Left renal pelvis (tissue), 4 donors: ENCODE results near the gene AMELX. TPM values are rescaled to one million over a fixed set of nuclear protein-coding genes. Genes with fewer than 3 reads are reported as not detected.

Experiments used
- DNase-seq, 4 donors: peaks; one replicate each; pipeline ENCODE4 v3.0.0-alpha.2; 2013; ENCODE audit warnings: low read depth in 4 of 4, low spot score in 3 of 4
- polyA plus RNA-seq, 4 donors: library from polyadenylated mRNA; unstranded; fragments of 120-200 nt; gene quantifications; one replicate each; pipeline ENCODE4 v1.2.1, GENCODE V29; 2013; ENCODE audit not compliant: insufficient read length in 4 of 4

The AMELX gene
- polyA plus RNA-seq, 4 donors, result not detected

DNA sequence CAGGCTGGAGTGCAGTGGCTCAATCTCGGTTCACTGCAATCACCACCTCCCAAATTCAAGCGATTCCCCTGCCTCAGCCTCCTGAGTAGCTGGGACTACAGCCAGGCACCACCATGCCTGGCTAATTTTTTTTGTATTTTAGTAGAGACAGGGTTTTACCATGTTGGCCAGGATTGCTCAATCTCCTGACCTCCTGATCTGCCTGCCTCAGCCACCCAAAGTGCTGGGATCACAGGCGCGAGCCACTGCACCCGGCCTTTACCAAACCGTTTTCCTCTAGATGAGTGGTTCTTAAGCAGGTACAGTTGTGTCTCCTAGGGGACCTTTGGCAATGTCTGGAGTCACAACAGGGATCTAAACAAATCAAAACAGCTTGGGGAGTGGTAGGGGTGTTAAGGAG lies 11.6 kb downstream of the AMELX start:
- no peak for DNase-seq

DNA sequence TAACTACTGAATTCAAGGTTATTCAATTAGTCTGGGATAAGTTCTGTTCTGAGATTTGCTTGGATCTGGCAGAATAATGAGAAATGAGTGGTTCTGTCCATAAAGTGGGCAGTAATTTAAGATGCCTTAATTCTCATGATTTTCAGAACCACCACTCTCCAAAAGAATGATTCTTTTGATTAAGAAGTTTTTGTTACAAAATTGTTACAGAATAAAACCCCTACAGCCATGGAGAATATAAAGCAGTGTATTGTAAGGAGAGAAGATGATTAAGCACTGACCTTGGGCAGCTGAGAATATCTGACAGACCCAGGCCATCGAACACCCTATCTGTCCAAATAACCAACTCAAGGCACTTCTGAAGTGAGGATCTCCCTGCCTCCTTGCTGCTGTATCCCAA lies 12.4 kb downstream of the AMELX start:
- no peak for DNase-seq

DNA sequence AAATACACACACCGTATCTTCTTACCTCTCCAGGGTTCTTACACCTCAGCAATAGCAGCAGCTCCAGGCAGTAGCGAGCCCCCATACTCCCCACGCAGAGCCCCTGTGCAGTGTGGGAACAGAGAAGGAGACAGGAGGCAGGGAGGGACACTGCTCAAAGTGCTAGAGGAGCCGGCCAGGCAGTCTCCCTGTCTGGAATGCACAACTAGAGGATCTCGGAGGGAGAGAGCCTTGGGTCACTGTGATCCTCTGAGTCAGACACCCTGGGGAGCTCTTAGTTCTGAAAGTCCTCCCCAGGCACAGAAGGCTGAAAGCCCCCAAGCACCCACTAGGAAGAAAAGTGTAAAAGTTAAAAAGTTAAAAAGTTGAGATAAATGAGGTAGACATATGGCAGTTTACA lies 16.0 kb downstream of the AMELX start:
- DNase-seq, result no peak

DNA sequence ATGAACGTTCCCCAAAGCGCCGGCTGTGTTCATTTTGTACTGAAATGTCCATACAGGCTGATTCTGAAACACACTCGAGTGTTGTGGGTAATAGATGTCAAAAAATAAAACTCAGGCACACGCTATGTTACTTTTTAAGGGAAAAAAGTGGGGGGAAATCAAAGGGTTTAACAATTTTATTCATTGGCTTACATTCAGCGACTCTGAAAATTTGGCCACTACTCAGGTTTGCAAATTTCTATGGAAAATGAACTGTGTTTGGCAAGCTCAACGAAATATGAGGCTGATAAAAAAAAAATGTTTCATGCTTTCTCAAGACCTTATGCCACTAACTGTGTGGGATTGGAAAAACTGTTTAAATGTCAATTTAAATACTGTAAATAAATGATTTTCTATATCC lies 18.5 kb downstream of the AMELX start:
- DNase-seq, result no peak

DNA sequence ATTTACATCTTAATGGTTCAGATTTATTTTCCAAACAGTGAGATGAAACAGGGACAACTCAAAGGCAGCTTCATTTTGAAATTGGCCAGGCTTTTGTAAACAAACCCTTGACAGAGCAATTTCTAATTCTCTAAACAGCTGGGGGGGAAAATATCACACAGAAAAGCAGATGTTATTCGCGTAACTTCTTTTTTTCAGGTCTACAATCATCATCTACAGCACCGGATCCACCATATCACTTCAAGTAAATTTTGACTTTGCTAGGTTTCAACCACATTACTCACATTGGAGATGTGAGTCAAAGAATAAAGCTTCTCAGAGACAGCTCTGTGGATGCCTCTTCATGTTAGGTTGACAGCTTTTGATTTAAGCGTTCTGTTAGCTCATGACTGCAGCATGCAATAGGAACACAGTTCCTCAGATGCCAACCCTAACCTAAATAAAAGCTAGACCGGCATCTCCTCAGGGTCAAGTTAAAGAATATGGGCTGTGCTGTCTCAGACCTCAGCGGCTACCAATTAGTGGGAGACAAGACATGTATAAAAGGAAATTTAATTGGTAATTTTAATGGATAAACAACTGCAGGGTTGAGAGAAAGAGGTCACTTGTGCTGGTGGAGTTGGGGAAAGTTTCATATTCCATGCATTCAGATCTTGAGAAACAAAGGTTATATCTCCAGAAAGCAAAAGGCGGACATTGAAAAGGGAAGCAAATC lies 26.8 kb downstream of the AMELX start:
- no peak for DNase-seq

DNA sequence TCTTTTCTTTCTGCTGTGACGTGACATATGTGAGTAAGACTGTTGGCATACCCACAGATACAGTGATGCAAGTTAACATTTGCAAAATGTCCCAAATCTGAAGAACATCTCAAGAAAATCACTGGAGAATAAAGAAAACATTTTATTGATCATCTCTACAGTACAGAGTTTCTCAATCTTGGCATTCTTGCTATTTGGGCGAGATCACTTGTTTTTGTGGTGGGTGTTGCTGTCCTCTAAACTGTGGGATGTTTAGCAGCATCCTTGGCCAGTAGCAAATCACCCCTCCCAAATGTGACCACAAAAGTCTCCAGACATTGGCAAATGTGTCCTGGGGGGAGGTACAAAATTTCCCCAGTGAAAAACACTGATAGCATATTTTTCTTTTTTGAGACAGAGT lies 28.8 kb downstream of the AMELX start:
- DNase-seq, result no peak

DNA sequence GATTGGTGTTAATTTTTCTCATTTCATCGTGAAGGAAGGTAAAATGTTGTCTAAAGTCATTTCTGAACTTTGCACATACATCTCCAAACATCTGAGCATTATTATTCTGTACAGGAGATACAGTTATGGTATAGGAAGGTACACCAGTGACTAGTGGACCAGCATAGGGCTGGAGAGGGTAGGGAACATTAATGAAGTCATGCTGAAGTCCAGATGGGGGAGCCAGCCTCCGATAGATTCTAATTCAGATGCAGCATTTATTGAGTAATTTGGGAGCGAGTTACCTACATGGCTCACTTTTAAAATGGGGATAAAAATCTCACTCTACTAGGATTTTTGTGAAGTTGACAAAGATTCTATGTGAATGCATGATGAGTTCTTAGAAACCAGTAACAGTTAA lies 34.9 kb downstream of the AMELX start:
- no peak for DNase-seq

DNA sequence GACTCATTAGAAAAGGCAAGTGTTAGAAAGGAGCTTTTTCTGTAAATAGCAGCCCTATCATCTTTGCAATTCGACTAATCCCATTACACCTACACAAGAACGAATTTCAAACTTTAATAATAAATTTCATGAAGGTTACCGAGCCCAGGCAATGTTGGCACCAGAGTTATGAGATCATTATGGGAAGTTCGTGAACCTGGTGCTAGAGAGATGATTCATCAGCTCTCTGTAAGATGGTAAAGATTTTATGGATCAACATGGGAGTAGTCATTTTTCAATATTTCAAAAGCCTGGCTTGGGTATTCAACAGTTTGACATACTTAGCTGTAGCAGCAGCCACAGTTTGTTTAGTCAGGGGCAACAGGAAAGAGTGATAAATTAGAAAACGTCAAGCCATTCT lies 35.8 kb downstream of the AMELX start:
- no peak for DNase-seq

DNA sequence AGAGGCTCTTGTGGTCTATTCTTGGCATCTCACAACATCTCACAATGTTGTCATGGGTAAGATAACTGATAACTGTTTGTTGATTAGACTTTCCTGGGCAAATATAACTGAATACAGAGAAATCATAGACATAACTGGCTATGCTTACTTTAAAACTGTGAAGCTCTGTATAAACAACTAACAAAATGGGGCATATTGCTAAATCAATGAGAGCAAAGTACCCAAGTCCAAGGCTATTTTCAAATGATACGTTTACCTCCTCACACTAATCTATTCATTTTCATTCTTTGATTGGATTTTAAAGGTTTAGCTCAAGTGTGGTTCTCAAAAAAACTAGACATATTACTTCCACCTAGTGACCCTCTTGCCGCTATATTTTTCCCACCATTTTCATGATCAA lies 38.6 kb downstream of the AMELX start:
- DNase-seq, result no peak

DNA sequence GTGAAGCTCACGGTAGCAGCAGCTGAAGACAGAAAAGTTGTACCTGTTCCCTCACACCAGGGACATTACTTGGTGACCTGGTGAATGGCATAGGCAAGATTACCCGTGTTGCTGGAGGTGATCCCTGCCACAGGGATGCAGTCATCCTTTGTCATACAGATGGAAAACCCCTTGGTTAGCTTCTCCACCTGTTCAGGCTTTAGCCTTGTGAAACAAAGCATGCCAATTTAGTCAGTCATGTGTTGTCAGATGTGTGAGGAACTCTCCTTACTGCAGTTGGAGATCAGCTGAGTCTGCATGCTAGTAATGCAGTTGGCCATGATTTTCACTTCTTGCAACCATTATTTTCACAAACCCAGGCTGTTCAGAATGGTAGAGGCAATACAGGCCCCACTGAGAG lies 41.0 kb downstream of the AMELX start:
- DNase-seq, result no peak

DNA sequence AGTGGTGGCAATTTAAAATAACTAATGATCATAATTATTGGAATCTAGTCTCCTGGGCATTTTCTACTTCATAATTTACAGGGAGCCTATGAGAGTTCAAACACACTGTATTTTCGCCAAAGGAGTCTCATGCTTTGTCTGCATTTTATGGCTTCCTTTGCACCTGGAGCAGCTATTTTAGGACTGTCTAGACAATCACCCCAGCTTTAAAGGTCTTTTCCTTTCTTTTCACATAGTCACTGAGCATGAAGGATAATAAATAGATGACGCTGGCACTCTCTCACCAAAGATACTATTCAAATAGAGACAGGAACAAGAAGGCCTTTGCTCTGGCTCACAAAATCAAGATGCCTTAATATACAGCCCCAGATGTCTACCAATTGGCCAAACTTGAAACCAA lies 43.0 kb downstream of the AMELX start:
- no peak for DNase-seq

DNA sequence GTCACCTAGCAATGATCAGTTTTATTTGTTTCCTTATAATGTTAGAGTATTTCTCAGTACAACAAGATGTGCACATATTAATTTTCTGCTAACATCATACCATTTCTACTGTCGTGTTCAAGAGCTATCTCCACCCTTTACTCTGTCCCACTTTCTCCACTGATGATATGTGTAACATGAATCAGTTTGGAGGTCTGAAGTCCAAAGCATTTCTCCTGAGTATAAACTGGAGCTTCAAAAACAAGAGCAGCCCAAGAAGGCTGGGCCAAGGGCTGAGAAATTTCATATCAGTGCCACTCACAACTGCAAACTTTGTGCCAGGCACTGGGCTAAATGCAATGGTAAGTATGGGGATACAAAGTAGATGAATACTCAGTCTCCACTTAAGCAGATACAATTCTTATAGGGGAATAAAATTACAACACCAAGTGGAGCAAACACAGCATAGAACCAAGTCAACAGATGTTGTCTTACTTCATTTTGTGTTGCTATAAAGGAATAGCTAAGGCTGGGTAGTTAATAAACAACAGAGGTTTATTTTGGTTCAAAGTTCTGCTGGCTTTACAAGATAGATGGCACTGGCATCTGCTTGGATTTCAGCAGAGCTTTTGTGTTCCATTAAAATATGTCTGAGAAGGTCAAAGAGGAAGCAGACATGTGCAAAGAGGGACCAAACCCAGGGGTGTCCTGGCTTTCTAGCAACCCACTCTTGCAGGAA lies 44.2 kb downstream of the AMELX start:
- DNase-seq, result no peak

DNA sequence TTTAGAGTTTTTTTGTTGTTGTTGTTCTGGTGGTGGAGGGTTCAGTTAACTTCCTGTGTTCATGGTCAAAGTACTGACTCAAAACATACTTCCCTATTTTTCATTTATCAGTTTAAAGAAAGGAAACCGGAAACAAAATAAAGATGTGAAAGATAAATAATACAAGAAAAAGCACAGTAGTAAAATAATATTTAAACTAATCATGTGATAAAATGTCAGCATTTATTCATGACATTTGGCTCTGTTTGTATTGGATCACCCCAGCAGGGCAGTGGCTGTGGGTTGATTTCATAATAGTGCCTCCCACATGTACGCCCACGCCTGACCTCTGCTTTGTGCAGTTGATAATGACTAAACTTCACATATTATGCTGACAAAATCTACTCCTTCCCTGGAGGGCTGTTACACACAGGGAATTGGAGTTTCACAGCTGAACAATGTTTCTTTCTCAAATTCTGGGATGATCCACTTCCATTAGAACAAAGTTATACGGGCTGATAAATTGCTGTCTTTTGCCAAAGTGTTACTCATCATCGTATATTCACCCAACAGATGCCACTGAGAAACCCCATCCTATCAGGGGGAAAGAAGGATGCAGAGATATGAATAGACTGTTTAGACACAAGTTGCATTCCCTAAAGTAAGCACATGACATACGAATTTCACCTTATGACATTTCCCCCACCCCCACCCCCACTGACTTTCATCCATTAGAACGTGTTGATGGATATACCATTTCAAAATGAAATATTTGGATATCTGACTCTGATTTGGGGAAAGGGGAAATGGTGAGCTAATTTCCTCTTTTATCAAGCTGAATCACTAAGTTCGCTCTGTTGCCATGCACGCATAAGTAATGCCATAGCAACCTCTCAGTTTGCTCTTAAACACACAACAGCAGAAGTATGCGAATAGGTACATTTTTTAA lies 48.3 kb downstream of the AMELX start:
- DNase-seq, result peak in 2 of 4 donors; percentile 22 to 31

DNA sequence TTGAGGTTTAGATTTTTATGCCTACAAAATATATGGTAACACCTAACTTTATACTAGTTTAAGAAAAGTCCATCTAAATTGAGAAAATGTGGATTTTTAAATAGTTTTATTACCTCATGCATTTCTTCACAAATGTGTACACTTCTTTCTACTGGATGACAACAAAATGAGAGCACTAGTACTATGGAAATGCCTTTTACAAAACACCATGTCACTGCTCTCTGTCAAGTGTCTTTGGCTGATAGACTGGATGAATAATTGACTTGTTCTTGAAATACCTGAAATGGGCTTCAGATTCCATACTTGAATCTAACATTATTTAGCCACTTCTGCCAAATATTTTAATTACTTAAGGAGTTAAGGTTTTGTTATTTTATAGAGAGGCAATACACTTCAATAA lies 49.5 kb downstream of the AMELX start:
- no peak for DNase-seq

DNA sequence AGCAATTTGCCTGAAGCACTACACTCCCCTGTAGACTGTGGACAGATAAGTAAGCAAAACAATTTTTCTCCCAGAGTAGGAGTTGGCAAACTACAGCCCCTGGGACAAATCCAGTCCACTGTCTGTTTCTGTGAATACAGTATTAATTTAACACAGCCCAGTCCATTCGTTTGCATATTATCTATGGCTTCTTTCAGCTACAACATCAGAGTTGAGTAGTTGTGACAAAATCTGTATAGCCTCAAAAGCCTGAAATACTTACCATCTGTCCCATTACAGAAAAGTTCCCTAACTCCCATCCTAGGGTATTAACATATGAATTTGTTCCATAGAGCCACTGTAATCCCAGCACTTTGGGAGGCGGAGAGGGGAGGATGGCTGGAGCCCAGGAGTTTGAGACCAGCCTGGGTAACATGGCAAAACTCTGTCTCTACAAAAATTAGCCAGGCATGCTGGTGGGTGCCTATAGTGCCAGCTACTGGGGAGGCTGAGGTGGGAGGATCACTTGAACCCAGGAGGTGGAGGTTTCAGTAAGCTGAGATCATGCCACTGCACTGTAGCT lies 53.0 kb downstream of the AMELX start:
- DNase-seq, result no peak

DNA sequence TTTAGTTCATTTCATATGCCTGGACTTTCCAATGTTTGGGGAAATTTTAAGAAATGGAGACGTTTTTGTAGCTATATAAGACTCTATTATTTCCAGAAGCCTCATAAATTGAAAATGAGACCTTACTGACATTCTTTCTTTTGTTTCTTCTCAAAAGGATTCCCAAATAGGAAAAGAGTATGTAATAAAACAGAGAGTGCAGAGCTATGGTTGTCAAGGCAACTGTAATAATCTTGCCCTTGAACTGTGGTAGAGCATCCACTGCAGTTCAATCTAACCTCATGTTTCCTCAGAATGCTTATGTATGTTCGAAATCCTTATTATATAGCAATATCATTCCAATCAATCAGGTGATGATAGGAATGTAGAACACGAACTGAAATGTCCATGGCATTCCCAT lies 54.1 kb downstream of the AMELX start:
- no peak for DNase-seq

DNA sequence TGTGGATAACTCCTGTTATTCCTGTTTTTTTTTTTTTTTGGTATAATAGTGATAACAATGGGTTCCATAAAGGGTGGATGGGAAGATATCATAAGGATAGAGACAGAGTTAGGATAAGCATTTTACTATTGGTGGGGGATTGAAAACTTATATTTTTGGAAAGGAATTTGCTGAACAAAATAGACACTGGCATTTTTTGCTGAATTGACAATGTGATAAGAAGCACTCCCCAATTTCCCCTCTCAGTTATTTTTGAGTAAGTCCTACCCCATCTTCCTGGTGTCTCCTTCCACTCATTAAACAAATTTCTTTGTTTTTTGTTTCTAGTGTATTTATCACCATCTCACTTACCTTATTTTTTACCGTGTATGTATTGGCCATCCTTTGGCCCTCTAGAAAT lies 55.8 kb downstream of the AMELX start:
- no peak for DNase-seq

DNA sequence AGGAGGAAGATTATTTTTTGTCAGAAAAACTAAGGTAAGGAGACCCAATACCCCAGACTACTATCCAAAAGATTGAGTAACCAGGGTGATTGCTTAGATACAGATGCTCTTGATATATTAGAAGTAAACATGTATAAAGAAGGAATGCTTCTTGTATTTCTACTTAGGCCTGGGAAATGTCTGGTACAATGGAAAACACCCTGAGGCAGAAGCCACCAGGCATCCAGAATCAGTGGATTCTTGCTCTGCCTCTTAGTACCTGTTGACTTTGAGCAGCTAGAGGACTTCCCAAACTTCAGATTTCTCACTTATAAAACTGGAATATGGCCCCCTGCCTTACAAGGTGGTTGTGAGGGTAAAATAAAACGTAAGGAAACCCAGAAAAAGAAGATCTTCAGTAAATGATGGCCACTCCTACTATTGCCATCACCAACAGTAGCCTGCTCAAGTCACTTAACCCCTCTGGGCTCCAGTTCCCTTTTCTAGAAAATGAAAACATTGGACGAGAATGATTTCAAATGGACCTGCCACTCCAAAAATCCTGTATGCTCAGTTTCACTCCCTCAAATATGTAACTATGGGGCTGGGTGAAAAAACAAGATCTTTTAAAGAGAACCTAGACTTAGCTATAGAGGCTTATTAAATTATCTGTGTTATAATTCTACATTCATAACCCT lies 56.6 kb downstream of the AMELX start:
- DNase-seq, result no peak
